ENCODE measurements around the gene ADCY9. TPM values are rescaled to one million over a fixed set of nuclear protein-coding genes. Genes with fewer than 3 reads are reported as not detected.

Gene ADCY9
- polyA plus RNA-seq, 1 donor (not counting 4 experiments of a cell fraction or from before 2014, with no cell fraction given): 3.0 TPM

- no peak for FAIRE-seq
These were observed 28.9 kb downstream of the ADCY9 start for GRCh38 chr16:4087099-4087885.

GRCh38 chr16:4086153-4086552, 30.1 kb downstream of the ADCY9 start:
- H3K4me2 ChIP-seq (ENCODE audit: control insufficient read depth, extremely low read depth, insufficient read depth, low read depth, low read length): no peak overlapping the region
- peaks cover 6% of the 10 kb centered on the region for H3K4me1 ChIP-seq (ENCODE audit: control insufficient read depth, extremely low read depth, insufficient read depth, low read length)
- peaks cover 3% of the 10 kb centered on the region for H3K79me2 ChIP-seq (ENCODE audit: control insufficient read depth, insufficient read depth, low read length)
- dilution Hi-C loops (cut with MboI; ENCODE audit: extremely low pct_ligation_motif_present, low sequenced_read_pairs): no loop called here
- H3K4me3 ChIP-seq (ENCODE audit: control insufficient read depth in 2 of 3, extremely low read depth in 1 of 3, insufficient read depth in 2 of 3, low read depth in 1 of 3, low read length in 3 of 3): no peak overlapping the region
- no peaks in the 10 kb centered on the region for H3K36me3 ChIP-seq (ENCODE audit: control insufficient read depth in 2 of 2, extremely low read depth in 1 of 2, insufficient read depth in 2 of 2, low read length in 2 of 2)
- no peak overlapping the region for H2AFZ ChIP-seq (ENCODE audit: control insufficient read depth, low read length)
- no peak for TF ChIP-seq EZH2 (IDR thresholded peaks at IDR 0.05; ENCODE audit: low read length)
- no peak for TF ChIP-seq CTCF (optimal IDR thresholded peaks at IDR 0.05 in 1 of 3, IDR thresholded peaks at IDR 0.05 in 1 of 3, conservative IDR thresholded peaks at IDR 0.05 in 1 of 3; ENCODE audit: extremely low read depth in 1 of 3, insufficient read depth in 2 of 3, low read length in 3 of 3)
- no peak overlapping the region for H3K27ac ChIP-seq (ENCODE audit: control insufficient read depth, insufficient read depth, low read length)
- no peaks in the 10 kb centered on the region for H3K27me3 ChIP-seq (ENCODE audit: control insufficient read depth, extremely low read depth, insufficient read depth, low read length)
- FAIRE-seq: no peak
- H3K9me1 ChIP-seq (ENCODE audit: control insufficient read depth, extremely low read depth, insufficient read depth, low read length): no peaks in the 10 kb centered on the region
- H4K20me1 ChIP-seq (ENCODE audit: control insufficient read depth, extremely low read depth, insufficient read depth, low read length): no peaks in the 10 kb centered on the region
- no peak overlapping the region for H3K9ac ChIP-seq (ENCODE audit: control insufficient read depth, extremely low read depth, insufficient read depth, low read length)
- no peak for DNase-seq (ENCODE audit: low read depth, low spot score)
- H3K9me3 ChIP-seq (ENCODE audit: control insufficient read depth, low read depth, low read length): no peaks in the 10 kb centered on the region

More at GRCh38 chr16:4087099-4087885, 28.9 kb downstream of the ADCY9 start:
- DNase-seq (ENCODE audit: low read depth, low spot score): no peak
- H3K36me3 ChIP-seq (ENCODE audit: control insufficient read depth in 2 of 2, extremely low read depth in 1 of 2, insufficient read depth in 2 of 2, low read length in 2 of 2): no peaks in the 10 kb centered on the region
- no peaks in the 10 kb centered on the region for H3K9me3 ChIP-seq (ENCODE audit: control insufficient read depth, low read depth, low read length)
- peaks cover 6% of the 10 kb centered on the region for H3K4me1 ChIP-seq (ENCODE audit: control insufficient read depth, extremely low read depth, insufficient read depth, low read length)
- H3K4me3 ChIP-seq (ENCODE audit: control insufficient read depth in 2 of 3, extremely low read depth in 1 of 3, insufficient read depth in 2 of 3, low read depth in 1 of 3, low read length in 3 of 3): no peak overlapping the region
- H3K27me3 ChIP-seq (ENCODE audit: control insufficient read depth, extremely low read depth, insufficient read depth, low read length): no peaks in the 10 kb centered on the region
- H3K27ac ChIP-seq (ENCODE audit: control insufficient read depth, insufficient read depth, low read length): no peak overlapping the region
- dilution Hi-C loops (cut with MboI; ENCODE audit: extremely low pct_ligation_motif_present, low sequenced_read_pairs): no loop called here
- no peak overlapping the region for H2AFZ ChIP-seq (ENCODE audit: control insufficient read depth, low read length)
- no peaks in the 10 kb centered on the region for H3K9me1 ChIP-seq (ENCODE audit: control insufficient read depth, extremely low read depth, insufficient read depth, low read length)
- H3K4me2 ChIP-seq (ENCODE audit: control insufficient read depth, extremely low read depth, insufficient read depth, low read depth, low read length): no peak overlapping the region
- no peak overlapping the region for H3K9ac ChIP-seq (ENCODE audit: control insufficient read depth, extremely low read depth, insufficient read depth, low read length)
- TF ChIP-seq CTCF (optimal IDR thresholded peaks at IDR 0.05 in 1 of 3, IDR thresholded peaks at IDR 0.05 in 1 of 3, conservative IDR thresholded peaks at IDR 0.05 in 1 of 3; ENCODE audit: extremely low read depth in 1 of 3, insufficient read depth in 2 of 3, low read length in 3 of 3) (no peak), EZH2 (IDR thresholded peaks at IDR 0.05; ENCODE audit: low read length) (no peak)
- H3K79me2 ChIP-seq (ENCODE audit: control insufficient read depth, insufficient read depth, low read length): peaks cover 3% of the 10 kb centered on the region
- no peaks in the 10 kb centered on the region for H4K20me1 ChIP-seq (ENCODE audit: control insufficient read depth, extremely low read depth, insufficient read depth, low read length)
